Measurements from ENCODE around the gene KCNC4. TPM values are rescaled to one million over a fixed set of nuclear protein-coding genes. Genes with fewer than 3 reads are reported as not detected.

Gene KCNC4
- total and polyA plus RNA-seq, 9 donors = 3.2 to 18.0 (median 11.7) TPM

GRCh38 chr1:110170766-110171733 is 39.1 kb upstream of the KCNC4 start:
- no peak for DNase-seq
- intact Hi-C loops (cut with DNase I) = no loop called here
- Histone ChIP-seq H3K4me1 (ENCODE audit: insufficient read depth) (no peaks in the 10 kb centered on the region), H3K27ac (no peak overlapping the region), H3K27me3 (no peaks in the 10 kb centered on the region), H3K36me3 (no peaks in the 10 kb centered on the region), H3K4me3 (no peak overlapping the region), H3K9me3 (no peaks in the 10 kb centered on the region)
- TF ChIP-seq CTCF (IDR thresholded peaks at IDR 0.05) (no peak), POLR2A (IDR thresholded peaks at IDR 0.05) (no peak), EP300 (IDR thresholded peaks at IDR 0.05) (no peak)
- 44 to 59% (median 44%) methylated on average over 13 of the region's 13 CpGs for WGBS, 3 donors

- 77 to 87% (median 78%) methylated on average over 10 of the region's 10 CpGs for WGBS, 3 donors
- H3K27me3 ChIP-seq = no peaks in the 10 kb centered on the region
- no peak for TF ChIP-seq CTCF (IDR thresholded peaks at IDR 0.05)
- no peak for TF ChIP-seq EP300 (IDR thresholded peaks at IDR 0.05)
- no peak for TF ChIP-seq POLR2A (IDR thresholded peaks at IDR 0.05)
- no peaks in the 10 kb centered on the region for H3K9me3 ChIP-seq
- no peaks in the 10 kb centered on the region for H3K36me3 ChIP-seq
- intact Hi-C loops (cut with DNase I) = no loop called here
- no peak overlapping the region for H3K4me3 ChIP-seq
- no peak for DNase-seq
- no peaks in the 10 kb centered on the region for H3K4me1 ChIP-seq (ENCODE audit: insufficient read depth)
- no peak overlapping the region for H3K27ac ChIP-seq
These were observed 38.1 kb upstream of the KCNC4 start for GRCh38 chr1:110172001-110172400.

GRCh38 chr1:110173466-110174105 is 36.5 kb upstream of the KCNC4 start:
- no peaks in the 10 kb centered on the region for H3K36me3 ChIP-seq
- H3K4me1 ChIP-seq (ENCODE audit: insufficient read depth) = no peaks in the 10 kb centered on the region
- intact Hi-C loops (cut with DNase I) = no loop called here
- H3K4me3 ChIP-seq = no peak overlapping the region
- WGBS, 3 donors = 51 to 56% (median 56%) methylated on average over 15 of the region's 15 CpGs
- TF ChIP-seq POLR2A (IDR thresholded peaks at IDR 0.05) = no peak
- no peak for TF ChIP-seq EP300 (IDR thresholded peaks at IDR 0.05)
- no peak for TF ChIP-seq CTCF (IDR thresholded peaks at IDR 0.05)
- H3K27ac ChIP-seq = no peak overlapping the region
- no peaks in the 10 kb centered on the region for H3K9me3 ChIP-seq
- DNase-seq = no peak
- no peaks in the 10 kb centered on the region for H3K27me3 ChIP-seq

- H3K9me3 ChIP-seq = no peaks in the 10 kb centered on the region
- no peaks in the 10 kb centered on the region for H3K36me3 ChIP-seq
- intact Hi-C loops (cut with DNase I) = no loop called here
- H3K27me3 ChIP-seq = no peaks in the 10 kb centered on the region
- WGBS, 3 donors = 42 to 58% (median 43%) methylated on average over 2 of the region's 2 CpGs
- H3K4me1 ChIP-seq (ENCODE audit: insufficient read depth) = no peaks in the 10 kb centered on the region
- DNase-seq = no peak
- TF ChIP-seq CTCF (IDR thresholded peaks at IDR 0.05) = no peak
- TF ChIP-seq POLR2A (IDR thresholded peaks at IDR 0.05) = no peak
- no peak for TF ChIP-seq EP300 (IDR thresholded peaks at IDR 0.05)
- H3K27ac ChIP-seq = no peak overlapping the region
- H3K4me3 ChIP-seq = no peak overlapping the region
These were observed 35.2 kb upstream of the KCNC4 start for GRCh38 chr1:110174961-110175360.

All from ovary (tissue), 9 donors.